ENCODE results near the gene WDFY4. TPM values are rescaled to one million over a fixed set of nuclear protein-coding genes. Genes with fewer than 3 reads are reported as not detected.

WDFY4 gene
- total RNA-seq, 2 donors from 2014 or later = not detected

- DNase-seq = no peak
- H3K27me3 Mint-ChIP-seq (ENCODE audit: insufficient read depth) = peaks cover 47% of the 10 kb centered on the region
- Histone ChIP-seq H3K27me3 (ENCODE audit: control insufficient read depth, insufficient read depth, low read length, poor library complexity, severe bottlenecking) (no peaks in the 10 kb centered on the region), H3K9me3 (ENCODE audit: control insufficient read depth, low read length) (no peaks in the 10 kb centered on the region), H3K4me3 (ENCODE audit: low read length) (no peak overlapping the region), H3K36me3 (ENCODE audit: control insufficient read depth, insufficient read depth, low read length) (no peaks in the 10 kb centered on the region), H3K9ac (ENCODE audit: extremely low read depth, low read length, poor library complexity, severe bottlenecking) (no peak overlapping the region), H3K27ac (ENCODE audit: low read depth, low read length) (no peak overlapping the region), H3K4me1 (ENCODE audit: control insufficient read depth, insufficient read depth, low read length) (no peaks in the 10 kb centered on the region)
- no peaks in the 10 kb centered on the region for H3K36me3 Mint-ChIP-seq (ENCODE audit: low read depth)
- no peak overlapping the region for H3K4me3 Mint-ChIP-seq
- H3K4me1 Mint-ChIP-seq = peaks cover 15% of the 10 kb centered on the region
- H3K27ac Mint-ChIP-seq = no peak overlapping the region
- TF ChIP-seq, protein P1, sequence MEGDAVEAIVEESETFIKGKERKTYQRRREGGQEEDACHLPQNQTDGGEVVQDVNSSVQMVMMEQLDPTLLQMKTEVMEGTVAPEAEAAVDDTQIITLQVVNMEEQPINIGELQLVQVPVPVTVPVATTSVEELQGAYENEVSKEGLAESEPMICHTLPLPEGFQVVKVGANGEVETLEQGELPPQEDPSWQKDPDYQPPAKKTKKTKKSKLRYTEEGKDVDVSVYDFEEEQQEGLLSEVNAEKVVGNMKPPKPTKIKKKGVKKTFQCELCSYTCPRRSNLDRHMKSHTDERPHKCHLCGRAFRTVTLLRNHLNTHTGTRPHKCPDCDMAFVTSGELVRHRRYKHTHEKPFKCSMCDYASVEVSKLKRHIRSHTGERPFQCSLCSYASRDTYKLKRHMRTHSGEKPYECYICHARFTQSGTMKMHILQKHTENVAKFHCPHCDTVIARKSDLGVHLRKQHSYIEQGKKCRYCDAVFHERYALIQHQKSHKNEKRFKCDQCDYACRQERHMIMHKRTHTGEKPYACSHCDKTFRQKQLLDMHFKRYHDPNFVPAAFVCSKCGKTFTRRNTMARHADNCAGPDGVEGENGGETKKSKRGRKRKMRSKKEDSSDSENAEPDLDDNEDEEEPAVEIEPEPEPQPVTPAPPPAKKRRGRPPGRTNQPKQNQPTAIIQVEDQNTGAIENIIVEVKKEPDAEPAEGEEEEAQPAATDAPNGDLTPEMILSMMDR (conservative IDR thresholded peaks at IDR 0.05) = no peak
- H3K9me3 Mint-ChIP-seq = no peaks in the 10 kb centered on the region
- WGBS, 2 experiments (ENCODE audit: insufficient coverage in 1 of 2, insufficient read length in 1 of 2) = 92 to 94% methylated on average over 6 to 10 of the region's 10 CpGs
Observed at GRCh38 chr10:48839809-48840679, 155.4 kb downstream of the WDFY4 start.

GRCh38 chr10:48842231-48842630, 157.6 kb downstream of the WDFY4 start:
- Histone ChIP-seq H3K27me3 (ENCODE audit: control insufficient read depth, insufficient read depth, low read length, poor library complexity, severe bottlenecking) (no peaks in the 10 kb centered on the region), H3K9me3 (ENCODE audit: control insufficient read depth, low read length) (no peaks in the 10 kb centered on the region), H3K9ac (ENCODE audit: extremely low read depth, low read length, poor library complexity, severe bottlenecking) (no peak overlapping the region), H3K4me1 (ENCODE audit: control insufficient read depth, insufficient read depth, low read length) (no peaks in the 10 kb centered on the region), H3K27ac (ENCODE audit: low read depth, low read length) (no peak overlapping the region), H3K36me3 (ENCODE audit: control insufficient read depth, insufficient read depth, low read length) (no peaks in the 10 kb centered on the region), H3K4me3 (ENCODE audit: low read length) (no peak overlapping the region)
- 95 to 99% methylated on average over 10 to 11 of the region's 11 CpGs for whole genome bisulfite sequencing, 2 experiments (ENCODE audit: insufficient coverage in 1 of 2, insufficient read length in 1 of 2)
- Mint-ChIP-seq H3K4me3 (no peak overlapping the region), H3K27me3 (ENCODE audit: insufficient read depth) (peaks cover 35% of the 10 kb centered on the region), H3K9me3 (no peaks in the 10 kb centered on the region), H3K36me3 (ENCODE audit: low read depth) (no peaks in the 10 kb centered on the region), H3K4me1 (peaks cover 15% of the 10 kb centered on the region), H3K27ac (no peak overlapping the region)
- no peak for DNase-seq
- TF ChIP-seq, protein P1 (conservative IDR thresholded peaks at IDR 0.05) = no peak

GRCh38 chr10:48843198-48843597, 158.5 kb downstream of the WDFY4 start:
- H3K9me3 ChIP-seq (ENCODE audit: control insufficient read depth, low read length) = no peaks in the 10 kb centered on the region
- TF ChIP-seq, protein P1 (conservative IDR thresholded peaks at IDR 0.05) = no peak
- H3K9ac ChIP-seq (ENCODE audit: extremely low read depth, low read length, poor library complexity, severe bottlenecking) = no peak overlapping the region
- Mint-ChIP-seq H3K4me1 (peaks cover 16% of the 10 kb centered on the region), H3K9me3 (no peaks in the 10 kb centered on the region), H3K4me3 (no peak overlapping the region), H3K36me3 (ENCODE audit: low read depth) (no peaks in the 10 kb centered on the region), H3K27me3 (ENCODE audit: insufficient read depth) (peaks cover 27% of the 10 kb centered on the region), H3K27ac (no peak overlapping the region)
- H3K27me3 ChIP-seq (ENCODE audit: control insufficient read depth, insufficient read depth, low read length, poor library complexity, severe bottlenecking) = no peaks in the 10 kb centered on the region
- no peaks in the 10 kb centered on the region for H3K4me1 ChIP-seq (ENCODE audit: control insufficient read depth, insufficient read depth, low read length)
- no peak overlapping the region for H3K27ac ChIP-seq (ENCODE audit: low read depth, low read length)
- no peaks in the 10 kb centered on the region for H3K36me3 ChIP-seq (ENCODE audit: control insufficient read depth, insufficient read depth, low read length)
- H3K4me3 ChIP-seq (ENCODE audit: low read length) = no peak overlapping the region
- no peak for DNase-seq

Measured in endodermal cell (in vitro differentiated cells).